Naive thymus-derived CD8-positive, alpha-beta T cell (primary cell): ENCODE data around the gene C1S. TPM values are rescaled to one million over a fixed set of nuclear protein-coding genes. Genes with fewer than 3 reads are reported as not detected.
A peak's percentile ranks its signal among the peaks of the same experiment; 100 is the strongest.

Experiments
- ATAC-seq, 2 donors: fragments of 150-1000 bp; cut with Tn5 transposase in 1 of 2; sonication (Bioruptor Pico), chemical (Tn5 transposase) in 1 of 2; 1 replicate in 1 of 2; 2 replicates in 1 of 2; pipeline ENCODE4 v1.10.0; 2021; ENCODE audit warnings: mild to moderate bottlenecking in 2 of 2, moderate library complexity in 2 of 2
- POLR2A ChIA-PET: fragments of 350-600 bp; sonication (Branson Sonifier 250); formaldehyde crosslinking; loops from one replicate; lab custom pipeline; 2021; ENCODE audit warnings: antibody characterized with exemption; lab: Charles Lee
- DNase-seq, 10 donors: peaks; one replicate each; pipeline versions ENCODE4 v3.0.0 to v3.0.0-alpha.2; 2020 to 2022
- H3K27ac Mint-ChIP-seq, 10 donors: one replicate each; pipeline ENCODE4 v1.8.0; 2020 to 2022; ENCODE audit warnings: mild to moderate bottlenecking in 10 of 10, mixed read lengths in 10 of 10, moderate library complexity in 4 of 10, inconsistent platforms in 1 of 10
- H3K27me3 Mint-ChIP-seq, 5 donors: one replicate each; pipeline ENCODE4 v1.8.0; 2021 to 2022; ENCODE audit warnings: mixed read lengths in 5 of 5
- H3K36me3 Mint-ChIP-seq, 3 donors: one replicate each; pipeline ENCODE4 v1.8.0; 2020 to 2022; ENCODE audit warnings: mixed read lengths in 3 of 3, mild to moderate bottlenecking in 2 of 3, inconsistent platforms in 1 of 3
- H3K4me1 Mint-ChIP-seq, 4 donors: one replicate each; pipeline ENCODE4 v1.8.0; 2021 to 2022; ENCODE audit warnings: mixed read lengths in 4 of 4
- H3K4me3 Mint-ChIP-seq, 10 donors: one replicate each; pipeline ENCODE4 v1.8.0; 2020 to 2022; ENCODE audit warnings: mild to moderate bottlenecking in 10 of 10, mixed read lengths in 10 of 10, moderate library complexity in 6 of 10, inconsistent platforms in 1 of 10
- H3K9me3 Mint-ChIP-seq, 9 donors: one replicate each; pipeline ENCODE4 v1.8.0; 2020 to 2022; ENCODE audit warnings: mixed read lengths in 9 of 9, mild to moderate bottlenecking in 3 of 9, inconsistent platforms in 1 of 9, moderate library complexity in 1 of 9
- polyA plus RNA-seq, 3 donors: library from polyadenylated mRNA; unstranded; fragments of 300-500 nt; fragmentation: Illumina TruSeq; gene quantifications; one replicate each; pipeline ENCODE4 v1.2.3, GENCODE V29; 2021
- total RNA-seq, 8 experiments: library from RNA in 2 of 8; stranded (reverse) in 2 of 8; gene quantifications; one replicate each; pipeline ENCODE4 v1.2.3 and lab custom pipeline; 2021 to 2026

The C1S gene
- total and polyA plus RNA-seq, 5 experiments from 2014 or later, result 0.15 to 3.3 (median 2.3) TPM; not detected in 2

GRCh38 chr12:7068240-7068993, 7.9 kb downstream of the C1S start:
- no peaks in the 10 kb centered on the region for H3K36me3 Mint-ChIP-seq
- H3K27ac Mint-ChIP-seq, result no peak overlapping the region
- no peak for DNase-seq
- H3K4me3 Mint-ChIP-seq, result no peak overlapping the region
- POLR2A ChIA-PET, result no interaction called here
- no peaks in the 10 kb centered on the region for H3K4me1 Mint-ChIP-seq
- no peak for ATAC-seq
- H3K27me3 Mint-ChIP-seq, result peaks cover 0 to 14% (median 4%) of the 10 kb centered on the region in 5 donors
- no peaks in the 10 kb centered on the region for H3K9me3 Mint-ChIP-seq

DNA sequence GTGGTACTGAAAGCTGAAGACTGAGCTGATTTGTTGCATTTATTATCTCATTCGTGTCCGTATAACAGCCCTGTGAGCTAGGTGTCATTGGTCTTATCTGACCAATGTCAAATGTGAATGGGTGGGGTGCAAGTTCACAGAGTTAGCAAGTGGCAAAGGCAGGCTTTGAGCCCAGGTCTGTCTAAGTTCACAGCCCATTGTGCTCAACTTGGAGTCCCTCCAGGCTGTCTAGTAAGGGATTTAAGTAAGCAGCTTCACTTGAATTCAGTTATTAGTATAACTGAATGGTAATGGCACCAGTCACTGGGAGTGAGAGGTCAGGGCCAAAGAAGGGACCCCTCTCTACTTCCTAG, 8.5 kb downstream of the C1S start:
- Mint-ChIP-seq H3K4me1 (no peaks in the 10 kb centered on the region), H3K9me3 (no peaks in the 10 kb centered on the region), H3K27ac (no peak overlapping the region), H3K36me3 (no peaks in the 10 kb centered on the region), H3K27me3 (peaks cover 0 to 14% (median 4%) of the 10 kb centered on the region in 5 donors), H3K4me3 (no peak overlapping the region)
- POLR2A ChIA-PET, result no interaction called here
- DNase-seq (no peak), ATAC-seq (no peak)

DNA sequence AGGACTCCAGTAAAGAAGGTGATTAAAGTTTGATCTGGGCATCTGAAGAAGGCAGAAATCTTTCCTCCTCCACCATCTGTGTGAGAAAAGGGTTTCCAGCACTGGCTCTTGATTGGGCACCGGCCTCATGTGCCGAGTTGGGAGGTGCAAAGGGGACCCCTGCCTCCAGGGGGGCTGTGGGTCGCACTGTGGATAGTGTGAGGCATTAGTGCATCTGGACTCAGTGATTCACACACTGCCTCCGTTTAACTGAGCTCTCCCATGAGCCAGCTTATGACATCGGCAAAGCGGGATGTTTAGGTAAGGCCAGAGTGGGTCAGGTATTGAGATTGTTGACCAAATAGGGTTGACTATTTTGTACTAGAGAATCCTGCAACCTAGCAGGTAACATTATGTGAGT, 8.9 kb downstream of the C1S start:
- DNase-seq (no peak), ATAC-seq (no peak)
- Mint-ChIP-seq H3K9me3 (no peaks in the 10 kb centered on the region), H3K27ac (no peak overlapping the region), H3K4me1 (no peaks in the 10 kb centered on the region), H3K36me3 (no peaks in the 10 kb centered on the region), H3K4me3 (no peak overlapping the region), H3K27me3 (peaks cover 0 to 14% (median 4%) of the 10 kb centered on the region in 5 donors)
- POLR2A ChIA-PET, result no interaction called here

DNA sequence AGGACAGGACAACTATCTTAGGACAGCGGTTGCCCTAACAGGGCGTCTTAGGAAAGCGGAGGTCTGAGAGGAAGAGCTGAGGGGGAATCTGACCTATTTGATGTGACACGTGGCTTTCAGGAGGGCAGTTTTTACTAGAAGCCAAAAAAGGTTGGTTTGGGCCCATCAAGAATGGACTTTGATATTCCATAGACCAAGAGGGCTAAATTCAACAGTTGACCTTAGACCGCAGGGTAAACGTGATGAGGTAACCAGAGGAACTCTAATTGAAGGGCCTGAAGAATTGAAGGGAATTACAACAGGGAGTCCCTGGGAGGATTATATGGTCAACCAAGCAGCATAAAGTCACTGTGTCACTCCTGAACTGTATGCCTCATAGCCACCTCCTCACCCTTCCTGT, 11.5 kb downstream of the C1S start:
- Mint-ChIP-seq H3K27me3 (peaks cover 0 to 27% (median 7%) of the 10 kb centered on the region in 5 donors), H3K4me3 (no peak overlapping the region)

GRCh38 chr12:7072554-7072953, 12.0 kb downstream of the C1S start:
- Mint-ChIP-seq H3K27ac (no peak overlapping the region), H3K27me3 (peaks cover 0 to 24% (median 7%) of the 10 kb centered on the region in 5 donors), H3K4me3 (no peak overlapping the region), H3K4me1 (no peaks in the 10 kb centered on the region), H3K36me3 (no peaks in the 10 kb centered on the region), H3K9me3 (no peaks in the 10 kb centered on the region)
- POLR2A ChIA-PET, result no interaction called here
- DNase-seq (no peak), ATAC-seq (no peak)

More for the DNA sequence above, 11.5 kb downstream of the C1S start:
- Mint-ChIP-seq H3K4me1 (no peaks in the 10 kb centered on the region), H3K36me3 (no peaks in the 10 kb centered on the region), H3K27ac (no peak overlapping the region), H3K9me3 (no peaks in the 10 kb centered on the region)
- no peak for DNase-seq
- POLR2A ChIA-PET, result no interaction called here
- ATAC-seq, result no peak

- Mint-ChIP-seq H3K4me1 (no peaks in the 10 kb centered on the region), H3K27me3 (peaks cover 0 to 18% (median 5%) of the 10 kb centered on the region in 5 donors), H3K4me3 (no peak overlapping the region), H3K27ac (peak overlapping the region in 1 of 10 donors; percentile 21), H3K9me3 (no peaks in the 10 kb centered on the region), H3K36me3 (no peaks in the 10 kb centered on the region)
- POLR2A ChIA-PET, result interaction anchor here (0.7 kb wide), 1 partner anchor 15 kb away, joined by 4 read pairs; no protein-coding TSS in a partner anchor
- no peak for DNase-seq
- ATAC-seq, result no peak
These were observed 13.4 kb downstream of the C1S start for GRCh38 chr12:7073946-7074345.

DNA sequence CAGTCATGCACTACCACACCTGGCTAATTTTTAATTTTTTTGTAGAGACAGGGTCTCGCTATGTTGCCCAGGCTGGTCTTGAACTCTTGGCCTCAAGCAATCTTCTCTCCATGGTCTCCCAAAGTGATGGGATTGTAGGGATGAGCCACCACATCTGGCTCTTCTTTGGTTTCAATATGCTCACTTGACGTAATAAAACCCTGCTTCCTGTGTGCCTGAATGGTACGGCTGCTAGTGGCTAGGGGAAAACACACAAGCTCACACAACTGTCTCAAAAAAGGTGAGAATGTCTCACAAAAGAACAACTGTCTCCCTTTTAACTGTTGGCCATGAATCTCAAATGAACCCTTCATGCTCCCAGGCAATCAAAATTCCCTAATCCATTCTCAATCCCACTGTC, 15.0 kb downstream of the C1S start:
- Mint-ChIP-seq H3K4me1 (no peaks in the 10 kb centered on the region), H3K27me3 (peaks cover 0 to 15% (median 5%) of the 10 kb centered on the region in 5 donors), H3K9me3 (no peaks in the 10 kb centered on the region), H3K36me3 (no peaks in the 10 kb centered on the region), H3K27ac (peak overlapping the region in 2 of 10 donors; percentile 12 to 84), H3K4me3 (no peak overlapping the region)
- POLR2A ChIA-PET, result interaction anchor here (0.6 kb wide), 1 partner anchor 268 kb away, joined by 3 read pairs; no protein-coding TSS in a partner anchor
- DNase-seq, result no peak
- ATAC-seq, result no peak

DNA sequence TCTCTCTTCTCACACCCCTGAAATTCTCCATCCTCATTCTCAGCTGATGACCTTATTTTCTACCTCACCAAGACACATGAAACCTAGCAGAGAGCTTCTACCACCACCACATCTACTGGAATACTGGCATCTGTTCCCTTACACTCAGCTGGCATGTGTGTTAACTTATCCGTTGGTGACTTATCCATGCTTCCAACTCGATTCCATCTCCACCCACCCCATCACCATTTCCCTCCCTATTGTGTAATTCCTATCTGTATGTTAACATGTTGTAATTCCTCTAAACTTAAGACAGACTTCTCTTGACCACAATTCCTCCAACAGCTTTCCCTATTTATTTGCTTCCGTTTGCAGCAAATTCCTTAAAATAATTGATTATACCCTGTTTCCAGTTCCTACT, 15.4 kb downstream of the C1S start:
- peaks cover 0 to 15% (median 5%) of the 10 kb centered on the region in 5 donors for H3K27me3 Mint-ChIP-seq
- H3K27ac Mint-ChIP-seq, result peak overlapping the region in 1 of 10 donors; percentile 12
- no peak overlapping the region for H3K4me3 Mint-ChIP-seq
- no peak for ATAC-seq
- H3K36me3 Mint-ChIP-seq, result no peaks in the 10 kb centered on the region
- no peak for DNase-seq
- H3K4me1 Mint-ChIP-seq, result no peaks in the 10 kb centered on the region
- no peaks in the 10 kb centered on the region for H3K9me3 Mint-ChIP-seq
- POLR2A ChIA-PET, result no interaction called here

DNA sequence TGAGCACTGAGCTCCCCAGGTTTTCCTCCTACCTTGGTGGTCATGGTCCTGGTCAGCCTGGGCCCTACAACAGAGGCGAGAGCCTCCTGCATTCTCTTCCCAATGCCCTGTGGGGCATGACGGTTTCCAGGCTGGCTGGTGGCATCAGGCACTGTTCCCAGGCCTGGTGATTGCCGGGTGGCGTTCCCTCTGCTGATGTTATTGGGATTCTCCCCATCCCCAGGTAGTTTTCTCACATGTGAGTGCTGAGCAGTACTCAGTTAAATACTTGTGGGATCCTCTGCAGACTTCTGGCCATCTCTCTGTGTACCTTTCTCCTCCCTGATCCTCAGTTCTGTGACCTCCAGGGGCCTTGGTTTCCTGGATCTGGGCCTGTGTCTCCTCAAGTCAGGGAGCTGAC, 16.0 kb downstream of the C1S start:
- DNase-seq (no peak), ATAC-seq (no peak)
- H3K27me3 Mint-ChIP-seq, result peaks cover 0 to 15% (median 5%) of the 10 kb centered on the region in 5 donors
- H3K4me3 Mint-ChIP-seq, result no peak overlapping the region
- no peak overlapping the region for H3K27ac Mint-ChIP-seq
- H3K36me3 Mint-ChIP-seq, result peaks cover 0 to 2% (median 0%) of the 10 kb centered on the region in 3 donors
- H3K4me1 Mint-ChIP-seq, result no peaks in the 10 kb centered on the region
- POLR2A ChIA-PET, result no interaction called here
- H3K9me3 Mint-ChIP-seq, result no peaks in the 10 kb centered on the region

GRCh38 chr12:7078163-7078562, 17.6 kb downstream of the C1S start:
- peaks cover 0 to 5% (median 0%) of the 10 kb centered on the region in 9 donors for H3K9me3 Mint-ChIP-seq
- no peak overlapping the region for H3K4me3 Mint-ChIP-seq
- no peak for DNase-seq
- no peak for ATAC-seq
- H3K36me3 Mint-ChIP-seq, result peaks cover 0 to 6% (median 3%) of the 10 kb centered on the region in 3 donors
- no peak overlapping the region for H3K27ac Mint-ChIP-seq
- peaks cover 0 to 3% (median 0%) of the 10 kb centered on the region in 4 donors for H3K4me1 Mint-ChIP-seq
- H3K27me3 Mint-ChIP-seq, result peaks cover 0 to 15% (median 3%) of the 10 kb centered on the region in 5 donors
- POLR2A ChIA-PET, result no interaction called here

- peaks cover 0 to 11% (median 0%) of the 10 kb centered on the region in 9 donors for H3K9me3 Mint-ChIP-seq
- no peak overlapping the region for H3K27ac Mint-ChIP-seq
- POLR2A ChIA-PET, result no interaction called here
- peaks cover 0 to 5% (median 0%) of the 10 kb centered on the region in 4 donors for H3K4me1 Mint-ChIP-seq
- ATAC-seq (no peak), DNase-seq (no peak)
- H3K27me3 Mint-ChIP-seq, result peaks cover 0 to 15% (median 3%) of the 10 kb centered on the region in 5 donors
- H3K4me3 Mint-ChIP-seq, result no peak overlapping the region
- H3K36me3 Mint-ChIP-seq, result peaks cover 0 to 9% (median 5%) of the 10 kb centered on the region in 3 donors
These were observed 19.3 kb downstream of the C1S start for GRCh38 chr12:7079826-7080125.

GRCh38 chr12:7081037-7081436, 20.5 kb downstream of the C1S start:
- ATAC-seq, result no peak
- H3K4me1 Mint-ChIP-seq, result peaks cover 0 to 5% (median 0%) of the 10 kb centered on the region in 4 donors
- no peak overlapping the region for H3K4me3 Mint-ChIP-seq
- H3K27me3 Mint-ChIP-seq, result peaks cover 0 to 10% (median 3%) of the 10 kb centered on the region in 5 donors
- peaks cover 0 to 9% (median 5%) of the 10 kb centered on the region in 3 donors for H3K36me3 Mint-ChIP-seq
- DNase-seq, result no peak
- POLR2A ChIA-PET, result no interaction called here
- H3K9me3 Mint-ChIP-seq, result peaks cover 0 to 11% (median 0%) of the 10 kb centered on the region in 9 donors
- H3K27ac Mint-ChIP-seq, result no peak overlapping the region

- peaks cover 0 to 9% (median 5%) of the 10 kb centered on the region in 3 donors for H3K36me3 Mint-ChIP-seq
- peak overlapping the region in 1 of 10 donors; percentile 1 for H3K27ac Mint-ChIP-seq
- H3K27me3 Mint-ChIP-seq, result no peaks in the 10 kb centered on the region
- DNase-seq (no peak), ATAC-seq (no peak)
- no peak overlapping the region for H3K4me3 Mint-ChIP-seq
- peaks cover 0 to 11% (median 0%) of the 10 kb centered on the region in 9 donors for H3K9me3 Mint-ChIP-seq
- POLR2A ChIA-PET, result interaction anchor here (0.7 kb wide), 1 partner anchor 44 kb away, joined by 3 read pairs; no protein-coding TSS in a partner anchor
- H3K4me1 Mint-ChIP-seq, result peaks cover 0 to 5% (median 0%) of the 10 kb centered on the region in 4 donors
These were observed 22.6 kb downstream of the C1S start for GRCh38 chr12:7083125-7083524.
